Progenitor cell of endocrine pancreas (in vitro differentiated cells): ENCODE measurements around the gene TRIM24. TPM values are rescaled to one million over a fixed set of nuclear protein-coding genes. Genes with fewer than 3 reads are reported as not detected.
"Not testable (repeated sequence)": the region's sequence is repeated elsewhere in the genome, so short reads cannot be mapped to it uniquely, and the experiment has no call there.

Source experiments
- DNase-seq: peaks from one replicate; pipeline ENCODE4 v3.0.0; 2021; ENCODE audit warnings: low spot score; ENCODE audit not compliant: unreplicated experiment
- H3K27ac Mint-ChIP-seq: 2 replicates; pipeline ENCODE4 v1.8.0; 2021; ENCODE audit warnings: mild to moderate bottlenecking, moderate library complexity, mixed read lengths
- H3K27me3 Mint-ChIP-seq: 2 replicates; pipeline ENCODE4 v1.8.0; 2021; ENCODE audit warnings: mixed read lengths
- H3K36me3 Mint-ChIP-seq: 2 replicates; pipeline ENCODE4 v1.8.0; 2022; ENCODE audit warnings: mixed read lengths; ENCODE audit not compliant: insufficient read depth
- H3K4me1 Mint-ChIP-seq: 2 replicates; pipeline ENCODE4 v1.8.0; 2021; ENCODE audit warnings: low read depth, mixed read lengths
- H3K4me3 Mint-ChIP-seq: 2 replicates; pipeline ENCODE4 v1.8.0; 2021; ENCODE audit warnings: low read depth, mild to moderate bottlenecking, moderate library complexity, mixed read lengths
- H3K9me3 Mint-ChIP-seq: 2 replicates; pipeline ENCODE4 v1.8.0; 2021; ENCODE audit warnings: low read depth, mixed read lengths
- total RNA-seq: library from RNA; stranded (reverse); gene quantifications from 2 replicates; pipeline ENCODE4 v1.2.1, GENCODE V29; 2021
- TF ChIP-seq, protein P1 (sequence below): fragments of 200-600 bp; sonication (generic); IDR thresholded peaks from one replicate; pipeline ENCODE4 v1.5.0; 2021; ENCODE audit warnings: antibody characterized with exemption, mild to moderate bottlenecking; ENCODE audit not compliant: unreplicated experiment

The TRIM24 gene
- total RNA-seq, 1 donor from 2014 or later: 114 TPM

DNA sequence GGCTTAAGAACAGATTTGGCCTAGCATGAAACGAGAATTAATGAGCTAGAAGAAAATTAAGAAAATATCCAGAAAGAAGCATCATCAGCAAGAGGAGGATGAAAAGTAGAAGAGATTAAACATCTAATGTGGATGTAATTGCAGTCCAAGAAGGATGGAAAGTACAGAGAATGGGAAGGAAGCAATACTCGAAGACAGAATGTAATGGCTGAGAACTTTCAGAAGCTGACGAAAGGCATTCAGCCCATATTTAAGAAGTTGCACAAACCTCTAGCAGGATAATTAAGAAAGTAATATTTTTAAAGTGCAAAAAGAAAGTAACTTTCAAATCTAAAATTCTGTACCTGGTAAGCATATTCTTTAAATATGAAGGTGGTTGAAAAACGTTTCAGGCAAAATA is 60.7 kb downstream of the TRIM24 start:
- Mint-ChIP-seq H3K4me3 (no peak overlapping the region), H3K9me3 (peaks cover 14% of the 10 kb centered on the region), H3K36me3 (peaks cover 72% of the 10 kb centered on the region), H3K27ac (no peak overlapping the region), H3K4me1 (no peaks in the 10 kb centered on the region), H3K27me3 (no peaks in the 10 kb centered on the region)
- no peak for DNase-seq
- TF ChIP-seq, protein P1, sequence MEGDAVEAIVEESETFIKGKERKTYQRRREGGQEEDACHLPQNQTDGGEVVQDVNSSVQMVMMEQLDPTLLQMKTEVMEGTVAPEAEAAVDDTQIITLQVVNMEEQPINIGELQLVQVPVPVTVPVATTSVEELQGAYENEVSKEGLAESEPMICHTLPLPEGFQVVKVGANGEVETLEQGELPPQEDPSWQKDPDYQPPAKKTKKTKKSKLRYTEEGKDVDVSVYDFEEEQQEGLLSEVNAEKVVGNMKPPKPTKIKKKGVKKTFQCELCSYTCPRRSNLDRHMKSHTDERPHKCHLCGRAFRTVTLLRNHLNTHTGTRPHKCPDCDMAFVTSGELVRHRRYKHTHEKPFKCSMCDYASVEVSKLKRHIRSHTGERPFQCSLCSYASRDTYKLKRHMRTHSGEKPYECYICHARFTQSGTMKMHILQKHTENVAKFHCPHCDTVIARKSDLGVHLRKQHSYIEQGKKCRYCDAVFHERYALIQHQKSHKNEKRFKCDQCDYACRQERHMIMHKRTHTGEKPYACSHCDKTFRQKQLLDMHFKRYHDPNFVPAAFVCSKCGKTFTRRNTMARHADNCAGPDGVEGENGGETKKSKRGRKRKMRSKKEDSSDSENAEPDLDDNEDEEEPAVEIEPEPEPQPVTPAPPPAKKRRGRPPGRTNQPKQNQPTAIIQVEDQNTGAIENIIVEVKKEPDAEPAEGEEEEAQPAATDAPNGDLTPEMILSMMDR: no peak

- no peak for DNase-seq
- H3K4me1 Mint-ChIP-seq: no peaks in the 10 kb centered on the region
- H3K27me3 Mint-ChIP-seq: no peaks in the 10 kb centered on the region
- peaks cover 21% of the 10 kb centered on the region for H3K9me3 Mint-ChIP-seq
- H3K4me3 Mint-ChIP-seq: no peak overlapping the region
- no peak overlapping the region for H3K27ac Mint-ChIP-seq
- TF ChIP-seq, protein P1: no peak
- H3K36me3 Mint-ChIP-seq: peaks cover 71% of the 10 kb centered on the region
Observed at GRCh38 chr7:138521837-138522461, 61.9 kb downstream of the TRIM24 start.

DNA sequence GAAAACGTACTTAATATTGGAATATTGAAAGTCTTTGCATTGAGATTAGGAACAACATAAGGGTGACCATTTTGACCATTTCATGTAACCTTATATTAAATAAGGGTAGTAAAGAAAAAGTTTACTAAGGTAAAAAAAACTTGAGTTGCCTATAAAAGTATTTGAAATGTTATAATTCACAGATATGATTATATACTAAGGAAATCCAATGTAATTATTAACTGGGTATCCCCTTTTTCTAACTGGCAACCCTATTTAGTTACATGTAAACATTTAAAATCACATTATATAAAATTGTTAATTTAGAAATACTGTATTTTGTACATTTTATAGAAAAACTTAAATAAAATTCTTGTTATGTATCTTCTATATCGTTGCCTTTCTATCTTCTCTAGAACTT is 64.2 kb downstream of the TRIM24 start:
- no peaks in the 10 kb centered on the region for H3K4me1 Mint-ChIP-seq

GRCh38 chr7:138525757-138526156 is 65.7 kb downstream of the TRIM24 start:
- Mint-ChIP-seq H3K27me3 (no peaks in the 10 kb centered on the region), H3K27ac (no peak overlapping the region), H3K9me3 (peaks cover 30% of the 10 kb centered on the region), H3K4me1 (no peaks in the 10 kb centered on the region), H3K4me3 (no peak overlapping the region), H3K36me3 (peaks cover 78% of the 10 kb centered on the region)
- DNase-seq: no peak
- TF ChIP-seq, protein P1: no peak

More for the DNA sequence above, 64.2 kb downstream of the TRIM24 start:
- no peak overlapping the region for H3K4me3 Mint-ChIP-seq
- peak overlapping the region; percentile 29 for H3K27ac Mint-ChIP-seq
- TF ChIP-seq, protein P1: no peak
- DNase-seq: no peak
- H3K27me3 Mint-ChIP-seq: no peaks in the 10 kb centered on the region
- H3K36me3 Mint-ChIP-seq: peaks cover 80% of the 10 kb centered on the region
- H3K9me3 Mint-ChIP-seq: peaks cover 32% of the 10 kb centered on the region

DNA sequence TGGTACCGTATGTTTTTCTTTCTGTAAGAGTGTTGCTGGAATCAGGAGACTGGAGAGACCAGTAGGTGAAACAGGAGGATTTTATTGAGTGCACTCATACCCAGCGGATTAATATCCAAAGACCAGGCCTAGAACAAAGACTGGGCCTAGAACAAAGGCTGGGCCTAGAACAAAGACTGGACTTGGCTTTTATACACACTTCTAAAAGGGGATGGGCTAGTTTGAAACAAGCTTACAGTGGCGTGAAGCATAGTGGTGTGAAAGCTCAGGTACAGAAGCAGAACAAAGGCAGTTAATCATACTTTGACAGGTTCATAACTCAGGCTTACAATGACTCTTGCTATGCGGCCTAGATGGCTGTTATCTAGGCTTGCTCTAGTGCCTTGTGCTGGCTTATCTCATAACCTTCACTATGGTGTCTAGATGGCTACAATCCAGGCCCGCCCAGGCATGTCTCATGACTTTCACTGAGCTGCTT is 67.7 kb downstream of the TRIM24 start:
- Mint-ChIP-seq H3K27me3 (no peaks in the 10 kb centered on the region), H3K4me1 (no peaks in the 10 kb centered on the region), H3K9me3 (peaks cover 31% of the 10 kb centered on the region), H3K4me3 (no peak overlapping the region), H3K27ac (no peak overlapping the region), H3K36me3 (peaks cover 75% of the 10 kb centered on the region)
- TF ChIP-seq, protein P1: no peak
- DNase-seq: no peak

DNA sequence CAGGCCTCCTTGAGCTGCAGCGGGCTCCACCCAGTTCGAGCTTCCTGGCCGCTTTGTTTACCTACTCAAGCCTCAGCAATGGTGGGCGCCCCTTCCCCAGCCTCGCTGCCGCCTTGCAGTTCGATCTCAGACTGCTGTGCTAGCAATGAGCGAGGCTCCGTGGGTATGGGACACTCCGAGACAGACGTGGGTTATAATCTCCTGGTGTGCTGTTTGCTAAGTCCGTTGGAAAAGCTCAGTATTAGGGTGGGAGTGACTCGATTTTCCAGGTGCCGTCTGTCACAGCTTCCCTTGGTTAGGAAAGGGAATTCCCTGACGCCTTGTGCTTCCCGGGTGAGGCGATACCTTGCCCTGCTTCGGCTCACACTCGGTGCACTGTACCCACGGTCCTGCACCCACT is 76.8 kb downstream of the TRIM24 start:
- DNase-seq, H3K27ac Mint-ChIP-seq, H3K27me3 Mint-ChIP-seq, H3K4me1 Mint-ChIP-seq, H3K4me3 Mint-ChIP-seq: not testable (repeated sequence)
- H3K36me3 Mint-ChIP-seq: peaks cover 71% of the 10 kb centered on the region
- H3K9me3 Mint-ChIP-seq: peaks cover 23% of the 10 kb centered on the region
